HG02763 (cell line): Measurements from ENCODE around the gene TSPAN11.

Experiments
- ATAC-seq: cut with Tn5 transposase; IDR thresholded peaks from one replicate; pipeline ENCODE4 v1.9.1; 2021; ENCODE audit warnings: mild to moderate bottlenecking, moderate library complexity; ENCODE audit not compliant: unreplicated experiment

TSPAN11 gene

GRCh38 chr12:30910038-30910350 lies 16.6 kb upstream of the TSPAN11 start:
- ATAC-seq = no peak

- no peak for ATAC-seq
Observed at GRCh38 chr12:30911207-30911606, 15.3 kb upstream of the TSPAN11 start.

DNA sequence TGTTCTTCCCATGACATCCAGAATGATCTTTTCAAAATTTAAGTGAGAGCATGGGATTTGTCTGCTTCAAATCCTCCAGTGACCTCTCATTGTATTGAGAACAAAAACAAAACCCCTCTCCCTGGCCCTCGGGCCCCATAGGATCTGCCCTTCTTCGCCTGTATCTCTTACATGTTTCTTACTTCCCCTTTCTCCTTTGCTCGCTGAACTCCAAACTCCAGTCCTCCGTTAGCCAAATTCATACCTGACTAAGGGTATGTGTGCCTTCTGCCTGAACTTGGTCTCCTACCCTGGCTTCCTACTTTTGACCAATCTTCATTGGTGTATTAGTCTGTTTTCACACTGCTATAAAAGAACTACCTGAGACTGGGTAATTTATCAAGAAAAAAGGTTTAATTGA lies 13.2 kb upstream of the TSPAN11 start:
- ATAC-seq = no peak

DNA sequence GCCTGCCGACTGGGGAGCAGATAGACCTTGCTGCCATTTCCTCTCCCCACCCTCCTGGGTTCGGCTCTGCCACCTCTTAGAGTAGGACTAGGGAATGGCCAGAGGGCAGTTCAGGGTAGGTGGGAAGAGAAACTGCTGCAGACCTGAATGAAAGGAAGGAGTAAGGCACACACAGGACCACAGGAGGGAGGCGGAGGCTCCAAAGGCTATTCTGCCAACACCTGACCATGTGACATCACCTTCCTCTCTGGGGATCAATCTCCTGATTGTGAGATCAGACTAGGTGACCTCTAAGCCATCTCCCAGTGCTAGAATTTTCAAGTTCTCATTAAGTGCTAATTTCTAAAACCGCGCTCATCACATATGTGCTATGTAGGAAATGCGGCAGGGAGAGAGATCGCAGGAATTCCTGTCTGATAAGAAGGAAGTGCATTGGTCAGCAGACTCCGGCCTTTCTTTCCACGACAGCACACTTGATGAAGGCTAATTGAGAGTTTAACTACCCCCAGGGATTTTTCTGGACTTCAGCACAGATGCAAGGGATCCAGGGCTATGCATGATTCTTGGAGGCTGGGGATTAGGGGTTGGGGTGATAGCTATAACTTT lies 11.5 kb upstream of the TSPAN11 start:
- ATAC-seq = no peak

- ATAC-seq = no peak
Observed at GRCh38 chr12:30923057-30923456, 3.5 kb upstream of the TSPAN11 start.

GRCh38 chr12:30925607-30926242 lies 823 bp upstream of the TSPAN11 start:
- no peak for ATAC-seq

DNA sequence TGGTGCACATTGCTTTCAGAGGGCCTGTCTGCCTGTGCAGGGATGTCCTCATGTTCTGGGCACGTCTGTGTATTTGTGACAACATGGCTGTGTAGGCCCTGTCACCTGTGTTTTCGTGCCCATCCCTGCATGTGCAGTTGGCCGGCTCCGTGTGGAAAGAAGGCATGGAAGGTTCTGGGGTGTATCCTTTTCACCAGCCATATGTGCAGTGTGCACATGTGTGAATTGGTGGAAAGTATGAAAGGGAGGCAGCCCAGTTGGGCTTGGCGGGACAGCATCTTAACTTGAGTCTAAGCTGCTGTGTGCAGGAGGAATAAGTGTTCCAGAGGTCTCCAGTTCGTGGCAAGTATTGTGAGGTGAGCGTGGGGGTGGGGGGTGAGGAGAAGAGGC lies 669 bp downstream of the TSPAN11 start:
- no peak for ATAC-seq

- ATAC-seq = no peak
Observed at GRCh38 chr12:30928356-30929244, 2.1 kb downstream of the TSPAN11 start.

- ATAC-seq = no peak
Observed at GRCh38 chr12:30930238-30930637, 3.7 kb downstream of the TSPAN11 start.

DNA sequence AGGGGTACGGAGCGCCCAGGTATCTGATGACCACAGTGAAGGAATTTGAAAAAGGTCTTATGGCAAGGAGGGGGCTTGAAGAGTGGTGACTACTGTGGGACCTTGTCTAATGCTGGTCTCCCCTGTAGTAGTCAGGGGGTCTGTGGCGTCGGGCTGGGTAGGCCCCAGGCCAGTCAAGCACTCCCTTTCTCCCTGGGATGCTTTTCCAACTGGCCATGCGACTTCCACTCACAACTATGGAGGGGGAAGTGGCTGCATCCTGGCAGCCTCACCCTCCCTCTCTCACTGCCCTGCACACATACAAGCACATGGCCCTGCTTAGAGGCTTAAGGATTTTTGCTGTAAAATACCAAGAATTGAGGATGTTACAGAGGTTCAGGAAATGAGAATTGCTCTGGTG lies 4.1 kb downstream of the TSPAN11 start:
- no peak for ATAC-seq

DNA sequence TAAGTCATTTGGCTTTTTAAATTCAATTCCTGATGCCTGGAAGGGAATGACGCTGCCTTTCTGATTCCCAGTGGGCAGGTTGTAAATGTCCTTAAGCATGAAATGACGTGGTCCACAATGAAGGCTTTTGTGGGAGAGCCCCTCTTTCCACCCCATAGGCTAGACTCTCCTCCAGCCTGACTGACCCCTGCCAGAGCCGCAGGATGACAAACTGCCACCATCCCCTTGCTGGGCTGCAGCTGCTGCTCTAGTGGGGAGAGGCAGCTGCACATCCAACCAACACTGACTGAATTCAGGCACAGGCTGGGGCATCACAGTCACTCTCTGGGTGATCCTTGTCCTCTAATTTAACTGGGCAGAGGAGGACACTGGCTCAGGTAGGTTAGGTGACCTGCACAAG lies 6.3 kb downstream of the TSPAN11 start:
- ATAC-seq = no peak

DNA sequence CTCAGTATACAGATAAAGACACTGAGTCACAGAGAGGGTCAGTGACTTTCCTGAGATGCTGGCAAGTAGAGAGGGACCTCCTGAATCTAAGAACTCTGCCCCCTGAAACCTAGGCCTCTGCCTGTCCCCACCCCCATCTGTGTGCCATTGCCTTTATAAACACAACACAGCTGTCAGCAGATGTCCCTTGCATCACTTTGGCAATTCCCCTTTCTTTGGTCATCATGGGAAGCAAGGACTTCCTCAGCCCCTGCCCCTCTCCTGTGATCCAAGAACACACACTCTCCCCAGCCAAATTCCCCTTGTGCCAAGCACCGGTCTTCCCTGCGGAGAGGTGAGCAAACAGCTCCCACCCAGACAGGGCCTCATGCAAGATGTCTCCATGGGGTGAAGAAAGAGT lies 8.3 kb downstream of the TSPAN11 start:
- no peak for ATAC-seq

DNA sequence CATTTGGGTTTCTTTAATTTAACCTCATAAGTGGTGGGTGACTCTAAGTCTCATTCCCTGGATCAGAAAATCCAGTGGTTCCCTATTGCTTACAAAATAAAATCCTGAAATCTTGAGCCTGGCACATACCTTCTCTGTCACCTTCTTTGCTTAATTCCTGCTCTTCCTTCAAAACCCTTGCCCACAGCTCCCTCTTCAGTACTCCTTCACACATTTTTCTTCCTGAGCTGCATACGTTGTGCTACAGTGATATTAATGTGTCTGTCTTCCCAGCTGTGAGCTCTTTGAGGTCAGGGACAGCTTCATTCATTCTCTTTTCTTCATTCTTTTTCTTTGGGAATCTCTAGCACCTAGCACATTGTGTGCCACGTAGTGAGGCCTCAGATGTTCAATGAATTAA lies 9.5 kb downstream of the TSPAN11 start:
- ATAC-seq = no peak

DNA sequence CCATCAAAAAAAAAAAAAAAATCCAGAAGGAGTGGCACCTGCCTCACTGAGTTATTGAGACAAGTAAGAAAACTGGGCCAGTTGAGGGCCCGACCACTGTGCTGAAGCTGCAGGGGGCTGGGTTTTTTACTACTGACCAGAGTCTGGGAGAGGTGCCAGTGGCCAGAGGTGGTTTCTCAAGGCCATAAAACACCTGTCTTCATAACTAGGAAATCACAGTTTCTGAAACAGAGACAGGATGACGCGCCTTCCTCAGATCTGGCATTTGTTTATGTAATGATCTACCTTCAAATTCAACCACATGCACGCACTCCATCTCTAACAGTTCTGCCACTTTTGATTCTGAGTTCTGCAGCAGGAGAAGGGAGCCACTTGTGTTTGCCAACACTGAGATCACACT lies 12.7 kb downstream of the TSPAN11 start:
- no peak for ATAC-seq

- ATAC-seq = no peak
Observed at GRCh38 chr12:30942486-30942885, 15.9 kb downstream of the TSPAN11 start.

DNA sequence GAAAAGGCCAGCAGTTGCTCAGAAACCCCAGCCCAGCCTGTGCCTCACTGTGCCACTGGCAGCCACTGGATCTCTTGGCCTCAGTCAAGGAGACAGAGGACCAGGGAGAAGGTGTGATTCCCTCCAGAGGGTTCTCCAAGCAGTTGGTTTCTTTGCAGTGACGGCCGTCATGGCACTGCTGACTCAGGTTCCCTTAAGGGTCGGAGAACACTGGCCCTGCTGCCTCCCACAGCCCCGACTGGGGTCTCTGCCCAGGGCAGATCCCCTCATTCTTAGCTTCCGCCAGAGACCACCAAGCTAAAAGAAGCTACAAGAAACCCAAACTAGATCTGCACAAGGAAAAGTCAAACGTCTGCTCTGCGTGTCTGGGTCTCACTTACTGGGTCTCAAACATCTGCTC lies 16.4 kb downstream of the TSPAN11 start:
- ATAC-seq = no peak

GRCh38 chr12:30945443-30946164 lies 19.1 kb downstream of the TSPAN11 start:
- no peak for ATAC-seq

DNA sequence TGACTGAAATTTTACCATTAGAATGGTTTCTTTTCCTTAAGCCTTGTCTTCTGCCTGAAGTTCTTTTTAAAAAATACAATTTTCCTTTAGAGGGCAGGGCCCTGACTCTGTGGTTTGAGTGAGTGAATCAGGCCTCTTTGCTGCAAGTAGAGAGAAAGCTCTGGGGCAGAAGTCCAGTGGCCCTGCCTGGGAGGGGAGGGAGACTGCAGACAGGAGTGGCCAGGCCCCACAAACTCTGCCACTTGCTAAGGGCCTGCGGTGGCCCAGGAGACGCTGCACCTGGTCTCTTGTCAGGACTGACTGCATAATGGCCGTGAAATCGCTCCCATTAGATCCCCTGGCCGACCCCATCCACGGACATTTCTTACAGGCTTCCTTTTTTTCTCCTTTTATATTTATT lies 25.5 kb downstream of the TSPAN11 start:
- no peak for ATAC-seq

DNA sequence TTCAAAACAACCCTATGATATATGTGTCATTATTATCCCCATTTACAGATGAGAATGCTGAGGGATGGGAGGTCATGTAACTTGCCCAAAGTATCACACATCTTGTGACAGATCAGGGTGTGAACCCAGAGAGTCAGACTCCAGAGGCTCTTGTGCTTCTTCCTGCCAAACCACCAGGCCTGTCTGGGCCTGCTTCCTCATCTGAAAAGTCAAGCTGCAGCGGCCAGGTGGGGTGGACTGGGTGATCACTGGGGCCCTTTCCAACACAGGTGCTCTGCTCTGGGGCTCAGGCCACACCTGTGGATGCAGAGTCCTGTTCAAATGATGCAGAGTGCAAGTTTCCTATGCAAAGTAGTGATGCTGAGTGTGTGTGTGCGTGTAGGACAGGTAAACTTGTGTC lies 26.7 kb downstream of the TSPAN11 start:
- ATAC-seq = no peak

GRCh38 chr12:30953951-30954751 lies 27.6 kb downstream of the TSPAN11 start:
- no peak for ATAC-seq

- ATAC-seq = no peak
Observed at GRCh38 chr12:30955214-30955613, 28.7 kb downstream of the TSPAN11 start.
